ENCODE results near the gene IRGC. TPM values are rescaled to one million over a fixed set of nuclear protein-coding genes. Genes with fewer than 3 reads are reported as not detected.

The IRGC gene
- total RNA-seq, 1 donor from 2014 or later = not detected

- peak; percentile 56 for DNase-seq
These were observed 43.6 kb downstream of the IRGC start for GRCh38 chr19:43759515-43759914.

GRCh38 chr19:43760941-43761340, 45.1 kb downstream of the IRGC start:
- no peak for DNase-seq

GRCh38 chr19:43762814-43763213, 46.9 kb downstream of the IRGC start:
- no peak for DNase-seq

- DNase-seq = peak; percentile 47
These were observed 47.6 kb downstream of the IRGC start for GRCh38 chr19:43763473-43763939.

GRCh38 chr19:43764684-43765083, 48.8 kb downstream of the IRGC start:
- peak; percentile 23 for DNase-seq

GRCh38 chr19:43765109-43765876, 49.4 kb downstream of the IRGC start:
- peak; percentile 80 for DNase-seq

GRCh38 chr19:43766755-43767043, 50.8 kb downstream of the IRGC start:
- no peak for DNase-seq

- DNase-seq = no peak
These were observed 51.4 kb downstream of the IRGC start for GRCh38 chr19:43767316-43767715.

GRCh38 chr19:43767818-43768217, 51.9 kb downstream of the IRGC start:
- DNase-seq = no peak

- no peak for DNase-seq
These were observed 52.6 kb downstream of the IRGC start for GRCh38 chr19:43768273-43769050.

- no peak for DNase-seq
These were observed 53.4 kb downstream of the IRGC start for GRCh38 chr19:43769256-43769655.

Other genes with a start within 250 kb of the IRGC start
- 34.2 and 49.8 TPM in 2 replicates for gene PHLDB3, start 211.3 kb upstream of the IRGC start, total RNA-seq
- 102 and 104 TPM in 2 replicates for gene ETHE1, start 188.9 kb upstream of the IRGC start, total RNA-seq
- gene ZNF575, start 182.9 kb upstream of the IRGC start, total RNA-seq = 0.23 TPM in 1 of 2 replicates, not detected in the other
- 16.8 and 18.6 TPM in 2 replicates for gene XRCC1, start 140.5 kb upstream of the IRGC start, total RNA-seq
- gene PINLYP, start 140.3 kb upstream of the IRGC start, total RNA-seq = 0.68 and 3.7 TPM in 2 replicates
- gene IRGQ, start 119.9 kb upstream of the IRGC start, total RNA-seq = 27.2 and 34.6 TPM in 2 replicates
- gene ZNF576, start 119.5 kb upstream of the IRGC start, total RNA-seq = 10.8 and 12.6 TPM in 2 replicates
- gene SRRM5, start 104.0 kb upstream of the IRGC start, total RNA-seq = 0.05 and 0.17 TPM in 2 replicates
- 41.5 and 46.5 TPM in 2 replicates for gene ZNF428, start 96.4 kb upstream of the IRGC start, total RNA-seq
- gene CADM4, start 76.2 kb upstream of the IRGC start, total RNA-seq = 8.7 and 11.9 TPM in 2 replicates
- 23.3 and 24.2 TPM in 2 replicates for gene PLAUR, start 45.9 kb upstream of the IRGC start, total RNA-seq
- gene SMG9, start 38.9 kb downstream of the IRGC start, total RNA-seq = 8.8 and 9.0 TPM in 2 replicates
- gene KCNN4, start 64.9 kb downstream of the IRGC start, total RNA-seq = 0.09 and 0.51 TPM in 2 replicates
- gene LYPD5, start 86.4 kb downstream of the IRGC start, total RNA-seq = 0.09 and 0.17 TPM in 2 replicates
- gene ZNF283, start 111.2 kb downstream of the IRGC start, total RNA-seq = 10.9 and 11.1 TPM in 2 replicates
- 0.51 and 1.5 TPM in 2 replicates for gene ZNF404, start 167.9 kb downstream of the IRGC start, total RNA-seq
- 19.2 and 21.0 TPM in 2 replicates for gene ZNF45, start 219.2 kb downstream of the IRGC start, total RNA-seq
- gene ZNF221, start 235.2 kb downstream of the IRGC start, total RNA-seq = 4.9 and 6.8 TPM in 2 replicates